ENCODE results near the gene CLINT1. TPM values are rescaled to one million over a fixed set of nuclear protein-coding genes. Genes with fewer than 3 reads are reported as not detected.

Gene CLINT1
- total RNA-seq, 4 donors from 2014 or later = 66.3 to 94.7 (median 77.9) TPM

GRCh38 chr5:157750320-157750719, 108.6 kb downstream of the CLINT1 start:
- TF ChIP-seq, protein P1, sequence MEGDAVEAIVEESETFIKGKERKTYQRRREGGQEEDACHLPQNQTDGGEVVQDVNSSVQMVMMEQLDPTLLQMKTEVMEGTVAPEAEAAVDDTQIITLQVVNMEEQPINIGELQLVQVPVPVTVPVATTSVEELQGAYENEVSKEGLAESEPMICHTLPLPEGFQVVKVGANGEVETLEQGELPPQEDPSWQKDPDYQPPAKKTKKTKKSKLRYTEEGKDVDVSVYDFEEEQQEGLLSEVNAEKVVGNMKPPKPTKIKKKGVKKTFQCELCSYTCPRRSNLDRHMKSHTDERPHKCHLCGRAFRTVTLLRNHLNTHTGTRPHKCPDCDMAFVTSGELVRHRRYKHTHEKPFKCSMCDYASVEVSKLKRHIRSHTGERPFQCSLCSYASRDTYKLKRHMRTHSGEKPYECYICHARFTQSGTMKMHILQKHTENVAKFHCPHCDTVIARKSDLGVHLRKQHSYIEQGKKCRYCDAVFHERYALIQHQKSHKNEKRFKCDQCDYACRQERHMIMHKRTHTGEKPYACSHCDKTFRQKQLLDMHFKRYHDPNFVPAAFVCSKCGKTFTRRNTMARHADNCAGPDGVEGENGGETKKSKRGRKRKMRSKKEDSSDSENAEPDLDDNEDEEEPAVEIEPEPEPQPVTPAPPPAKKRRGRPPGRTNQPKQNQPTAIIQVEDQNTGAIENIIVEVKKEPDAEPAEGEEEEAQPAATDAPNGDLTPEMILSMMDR (IDR thresholded peaks at IDR 0.05; ENCODE audit: low read depth) = no peak

GRCh38 chr5:157749462-157749799, 109.5 kb downstream of the CLINT1 start:
- TF ChIP-seq, protein P1 (IDR thresholded peaks at IDR 0.05; ENCODE audit: low read depth) = no peak

DNA sequence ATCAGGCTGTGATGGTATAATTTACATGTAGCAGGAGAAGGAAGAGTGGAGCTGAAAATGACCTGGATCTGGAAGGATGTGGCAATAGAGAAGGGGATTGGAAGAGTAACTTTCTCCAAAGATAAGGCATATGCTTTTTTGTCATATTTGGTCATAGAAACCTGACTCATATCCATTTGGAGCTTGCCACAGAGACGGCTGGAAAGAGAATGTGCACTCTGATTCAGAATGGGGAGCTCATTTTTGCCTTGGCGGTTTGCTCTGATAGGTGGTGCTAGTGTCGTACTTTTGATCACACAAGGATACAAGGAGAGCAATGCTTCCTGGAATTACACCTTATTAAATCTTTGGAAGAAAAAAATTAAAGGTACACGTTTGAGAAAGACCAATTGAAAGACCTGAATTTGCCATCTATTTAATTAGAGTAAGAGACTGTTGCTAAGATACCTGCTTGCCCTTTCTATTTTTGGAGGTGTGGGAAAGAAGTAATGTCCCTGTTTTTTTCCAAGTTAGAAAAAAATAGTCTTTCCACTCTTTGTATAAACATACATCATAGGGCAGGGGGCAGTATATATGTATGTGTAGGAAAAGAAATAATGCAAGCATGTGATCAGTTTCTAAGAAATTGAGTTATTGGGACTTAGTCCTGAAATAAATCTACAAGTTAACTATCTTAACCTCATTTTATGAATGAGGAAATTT, 110.0 kb downstream of the CLINT1 start:
- TF ChIP-seq, protein P1 (IDR thresholded peaks at IDR 0.05; ENCODE audit: low read depth) = no peak

DNA sequence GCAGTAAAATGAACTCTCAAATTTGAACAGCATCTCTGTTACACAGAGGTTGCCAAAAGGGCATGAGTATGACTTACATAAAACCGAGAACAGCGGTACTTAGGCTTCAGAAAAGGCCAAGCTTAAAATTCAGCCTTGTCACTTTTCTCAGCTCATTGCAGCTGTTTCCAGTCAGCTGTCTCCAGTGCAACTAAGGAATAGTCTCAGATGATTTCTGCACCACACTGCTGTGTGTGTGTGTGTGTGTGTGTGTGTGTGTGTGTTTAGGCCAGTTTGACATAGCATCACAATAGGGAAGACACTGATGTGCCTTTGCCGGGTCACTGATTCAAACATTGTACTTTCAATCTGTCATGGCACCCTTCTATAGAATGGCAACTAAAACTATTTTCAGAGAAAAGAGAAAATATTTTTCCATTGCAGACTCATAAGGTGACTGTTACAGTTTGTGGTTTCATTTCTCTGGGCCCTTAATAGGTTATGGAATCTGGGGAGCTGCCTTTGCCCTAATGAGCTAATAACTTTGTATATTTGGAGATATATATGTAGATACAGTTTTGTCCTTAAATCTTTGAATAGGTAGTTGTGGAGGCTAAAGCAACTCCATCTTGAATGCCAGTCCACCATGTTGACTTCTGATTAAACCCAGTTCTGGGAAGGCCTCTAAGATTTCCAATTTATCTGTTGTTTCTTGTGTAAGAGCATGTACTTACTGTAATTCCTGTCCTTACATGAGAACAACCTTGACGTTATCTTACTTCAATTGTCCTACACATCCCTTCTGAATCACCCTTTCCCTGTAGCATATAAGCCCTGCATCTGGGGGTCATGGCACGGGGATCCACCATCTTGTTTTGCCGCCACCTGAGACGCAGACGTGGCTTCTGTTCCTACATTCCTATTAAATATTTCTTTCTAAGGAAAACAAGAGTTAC, 110.9 kb downstream of the CLINT1 start:
- TF ChIP-seq, protein P1 (IDR thresholded peaks at IDR 0.05; ENCODE audit: low read depth) = no peak

DNA sequence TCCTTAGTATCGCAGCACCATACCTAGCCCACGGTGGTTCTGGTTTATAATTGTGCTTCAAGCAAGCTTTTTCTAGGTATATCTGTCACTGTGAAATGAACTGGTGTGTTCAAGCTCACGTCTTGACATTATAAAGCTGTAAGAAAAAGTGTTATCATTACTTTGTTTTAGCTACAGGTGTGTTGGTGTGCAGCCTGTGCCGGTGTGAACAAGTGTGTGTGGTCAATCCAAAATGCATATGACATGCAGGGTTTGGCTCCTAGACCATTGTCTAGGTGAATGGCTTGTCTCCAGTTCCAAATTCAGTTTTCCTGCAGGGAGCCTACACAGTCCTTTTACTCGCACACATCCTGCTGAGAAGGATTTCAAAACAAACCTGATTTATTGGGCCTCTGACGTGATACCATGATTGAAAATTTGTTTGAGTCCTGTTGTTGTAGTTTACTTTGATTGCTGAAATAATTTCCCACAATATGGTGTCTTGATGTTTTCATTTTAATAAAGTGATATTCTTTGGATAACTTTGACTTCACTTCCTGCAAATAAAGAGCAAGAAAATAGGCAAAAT, 111.7 kb downstream of the CLINT1 start:
- TF ChIP-seq, protein P1 (IDR thresholded peaks at IDR 0.05; ENCODE audit: low read depth) = no peak

- TF ChIP-seq, protein P1 (IDR thresholded peaks at IDR 0.05; ENCODE audit: low read depth) = no peak
These were observed 113.9 kb downstream of the CLINT1 start for GRCh38 chr5:157745041-157745456.

Measured in subcutaneous adipose tissue (tissue), 4 donors.